Measurements from ENCODE around the gene SELENOV. TPM values are rescaled to one million over a fixed set of nuclear protein-coding genes. Genes with fewer than 3 reads are reported as not detected.
"Not testable (repeated sequence)": the region's sequence is repeated elsewhere in the genome, so short reads cannot be mapped to it uniquely, and the experiment has no call there.

The SELENOV gene
- total RNA-seq (2014; rRNA removed; shearing (Covaris generic); ENCODE audit: low replicate concordance): not detected in 2 replicates

- no peak for DNase-seq (ENCODE audit: low read depth)
- in situ Hi-C loops (cut with HindIII; ENCODE audit: low pct_unique_long_range_greater_than_20kb, low sequenced_read_pairs): no loop called here
These were observed at the start of gene SELENOV for GRCh38 chr19:39514840-39515550. Gene SELENOV (plus strand): TSS chr19:39515139. CDS start chr19:39515213, 74 bp downstream.

GRCh38 chr19:39465956-39466747, 48.8 kb upstream of the SELENOV start:
- DNase-seq (ENCODE audit: low read depth): no peak
- in situ Hi-C loops (cut with HindIII; ENCODE audit: low pct_unique_long_range_greater_than_20kb, low sequenced_read_pairs): no loop called here

DNA sequence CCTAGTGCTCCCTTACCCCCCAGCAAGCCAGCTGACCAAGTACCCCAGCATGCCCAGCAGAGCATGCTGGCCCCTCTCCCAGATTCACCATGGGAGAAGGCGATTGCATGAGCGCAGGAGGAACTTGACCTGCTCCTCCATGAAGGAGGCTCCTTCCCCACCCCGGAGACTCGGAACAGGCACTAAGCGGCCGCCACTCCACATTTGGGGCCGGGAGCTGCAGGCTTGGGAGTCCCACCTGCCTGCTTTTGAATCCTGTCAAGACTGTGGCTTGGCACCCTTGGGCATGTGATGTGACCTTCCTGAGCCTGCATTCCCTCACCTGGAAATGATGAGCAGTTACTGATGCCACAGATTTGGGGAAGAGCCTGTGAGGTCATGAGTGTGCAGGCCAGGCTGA, 47.0 kb upstream of the SELENOV start:
- in situ Hi-C loops (cut with HindIII; ENCODE audit: low pct_unique_long_range_greater_than_20kb, low sequenced_read_pairs): no loop called here
- DNase-seq (ENCODE audit: low read depth): no peak

DNA sequence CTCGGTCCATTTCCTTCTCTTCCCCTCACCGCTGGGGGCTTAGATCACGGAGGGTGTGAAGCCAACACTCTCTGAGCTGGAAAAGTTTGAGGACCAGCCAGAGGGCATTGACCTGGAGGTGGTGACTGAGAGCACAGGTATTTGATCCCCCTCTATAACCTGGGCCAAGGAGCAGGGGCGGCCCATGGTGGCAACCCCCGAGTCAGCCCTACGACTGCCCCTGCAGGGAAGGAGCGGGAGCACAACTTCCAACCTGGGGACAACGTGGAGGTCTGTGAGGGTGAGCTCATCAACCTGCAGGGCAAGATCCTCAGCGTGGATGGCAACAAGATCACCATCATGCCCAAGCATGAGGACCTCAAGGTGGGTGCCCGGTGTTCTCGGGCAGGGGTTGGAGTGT, 45.9 kb upstream of the SELENOV start:
- in situ Hi-C loops (cut with HindIII; ENCODE audit: low pct_unique_long_range_greater_than_20kb, low sequenced_read_pairs): no loop called here
- DNase-seq (ENCODE audit: low read depth): no peak

DNA sequence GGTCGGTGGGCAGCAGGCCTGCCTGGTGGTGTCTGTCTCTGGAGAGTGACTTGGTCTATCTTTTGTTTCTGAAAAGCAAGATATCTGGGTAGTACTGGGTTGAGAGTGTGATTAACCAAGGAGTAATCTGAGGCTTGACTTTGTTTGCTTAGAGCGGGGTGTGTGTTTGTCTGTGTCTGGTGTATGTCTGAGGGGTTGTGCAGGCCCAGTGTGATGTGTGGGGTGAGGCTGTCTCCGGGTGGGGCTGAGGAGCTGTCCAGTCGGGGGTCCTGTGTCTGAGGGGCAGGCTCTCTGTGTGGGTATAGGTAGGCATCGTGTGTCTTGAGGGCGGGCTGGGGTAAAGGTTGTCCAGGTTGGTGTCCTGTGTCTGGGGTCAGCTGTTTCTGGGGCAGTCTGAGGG, 45.4 kb upstream of the SELENOV start:
- in situ Hi-C loops (cut with HindIII; ENCODE audit: low pct_unique_long_range_greater_than_20kb, low sequenced_read_pairs): no loop called here
- no peak for DNase-seq (ENCODE audit: low read depth)

DNA sequence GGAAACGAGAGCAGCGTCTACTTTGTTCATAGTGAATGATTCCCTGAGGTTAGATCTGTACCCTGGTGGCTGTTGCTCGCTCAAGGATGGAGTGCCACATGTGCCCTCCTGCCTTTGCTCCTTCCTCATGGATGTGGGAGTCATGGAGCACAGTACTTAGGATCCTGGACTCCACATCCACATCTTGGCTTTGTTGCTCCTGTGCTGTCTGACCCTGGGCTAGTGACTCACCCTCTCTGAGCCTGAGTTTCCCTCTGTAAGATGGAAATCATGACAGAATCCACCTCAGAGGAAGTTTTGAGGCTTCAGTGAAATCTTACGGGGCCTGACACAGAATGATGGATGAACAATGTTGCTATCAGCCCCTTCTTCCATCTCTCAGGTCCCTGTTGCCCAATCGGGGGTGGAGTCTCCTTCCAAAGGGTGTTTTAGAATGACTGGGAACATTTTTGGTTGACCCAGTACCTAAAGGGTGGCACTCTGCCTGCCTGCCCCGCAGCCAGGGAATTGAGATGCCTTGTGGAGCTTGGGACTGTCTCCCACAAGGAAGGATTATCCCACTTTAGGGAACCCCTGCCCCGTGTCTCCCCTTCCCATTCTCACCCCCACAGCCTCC, 44.1 kb upstream of the SELENOV start:
- in situ Hi-C loops (cut with HindIII; ENCODE audit: low pct_unique_long_range_greater_than_20kb, low sequenced_read_pairs): no loop called here
- no peak for DNase-seq (ENCODE audit: low read depth)

DNA sequence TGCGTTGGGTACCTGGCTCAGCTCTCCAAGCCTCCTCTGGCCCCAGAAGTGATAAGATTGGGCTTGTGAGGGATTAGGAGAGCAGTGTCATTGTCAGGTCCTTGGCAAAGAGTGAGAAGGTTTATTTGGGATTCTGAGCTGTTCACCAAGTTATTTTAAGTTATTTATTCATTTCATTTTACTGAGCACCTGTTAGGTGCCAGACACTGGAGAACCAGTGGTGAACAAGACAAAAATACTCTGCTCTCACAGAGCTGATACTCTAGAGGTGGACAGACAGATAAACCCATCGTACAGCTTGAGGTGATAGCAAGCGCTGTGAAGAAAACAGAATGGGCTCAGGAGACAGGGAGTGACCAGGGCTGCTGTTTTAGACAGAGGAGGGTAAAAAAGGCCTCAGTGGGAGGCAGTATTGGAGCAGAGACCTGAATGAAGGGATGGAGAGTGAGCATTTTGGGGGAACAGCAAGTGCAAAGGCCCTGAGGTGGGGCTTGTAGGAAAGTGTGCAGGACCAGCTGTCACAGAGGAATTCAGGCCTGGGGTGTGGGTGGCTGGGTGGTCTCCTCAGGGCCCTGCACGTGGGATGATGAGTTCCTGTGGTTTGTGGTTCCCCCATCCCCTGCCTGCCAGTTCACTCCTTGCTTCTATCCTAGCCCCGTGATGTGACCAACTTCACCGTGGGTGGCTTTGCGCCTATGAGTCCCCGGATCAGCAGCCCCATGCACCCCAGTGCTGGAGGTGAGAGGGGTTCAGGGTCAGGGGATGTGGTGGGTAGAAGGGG, 43.0 kb upstream of the SELENOV start:
- in situ Hi-C loops (cut with HindIII; ENCODE audit: low pct_unique_long_range_greater_than_20kb, low sequenced_read_pairs): no loop called here
- no peak for DNase-seq (ENCODE audit: low read depth)

DNA sequence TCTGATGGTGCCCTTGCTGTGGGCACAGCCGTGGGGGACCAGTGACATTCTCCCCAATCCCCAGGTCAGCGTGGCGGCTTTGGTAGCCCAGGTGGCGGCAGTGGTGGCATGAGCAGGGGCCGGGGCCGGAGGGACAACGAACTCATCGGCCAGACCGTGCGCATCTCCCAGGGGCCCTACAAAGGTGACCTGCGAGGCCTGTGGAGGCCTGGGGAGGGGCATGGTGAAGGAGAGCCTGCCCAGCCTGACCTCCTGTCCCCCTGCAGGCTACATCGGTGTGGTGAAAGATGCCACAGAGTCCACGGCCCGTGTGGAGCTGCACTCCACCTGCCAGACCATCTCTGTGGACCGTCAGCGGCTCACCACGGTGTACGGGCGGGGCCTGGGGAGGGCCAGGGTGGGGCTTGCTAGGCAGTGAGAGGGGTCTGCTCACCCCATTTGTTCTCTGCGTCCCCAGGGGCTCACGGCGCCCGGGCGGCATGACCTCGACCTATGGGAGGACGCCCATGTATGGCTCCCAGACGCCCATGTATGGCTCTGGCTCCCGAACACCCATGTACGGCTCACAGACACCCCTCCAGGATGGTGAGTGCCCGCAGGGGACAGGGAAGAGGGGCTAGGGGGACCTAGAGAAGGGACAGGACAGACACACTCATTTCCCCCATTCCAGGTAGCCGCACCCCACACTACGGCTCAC, 42.0 kb upstream of the SELENOV start:
- in situ Hi-C loops (cut with HindIII; ENCODE audit: low pct_unique_long_range_greater_than_20kb, low sequenced_read_pairs): no loop called here
- no peak for DNase-seq (ENCODE audit: low read depth)

GRCh38 chr19:39473443-39473960, 41.4 kb upstream of the SELENOV start:
- in situ Hi-C loops (cut with HindIII; ENCODE audit: low pct_unique_long_range_greater_than_20kb, low sequenced_read_pairs): no loop called here

DNA sequence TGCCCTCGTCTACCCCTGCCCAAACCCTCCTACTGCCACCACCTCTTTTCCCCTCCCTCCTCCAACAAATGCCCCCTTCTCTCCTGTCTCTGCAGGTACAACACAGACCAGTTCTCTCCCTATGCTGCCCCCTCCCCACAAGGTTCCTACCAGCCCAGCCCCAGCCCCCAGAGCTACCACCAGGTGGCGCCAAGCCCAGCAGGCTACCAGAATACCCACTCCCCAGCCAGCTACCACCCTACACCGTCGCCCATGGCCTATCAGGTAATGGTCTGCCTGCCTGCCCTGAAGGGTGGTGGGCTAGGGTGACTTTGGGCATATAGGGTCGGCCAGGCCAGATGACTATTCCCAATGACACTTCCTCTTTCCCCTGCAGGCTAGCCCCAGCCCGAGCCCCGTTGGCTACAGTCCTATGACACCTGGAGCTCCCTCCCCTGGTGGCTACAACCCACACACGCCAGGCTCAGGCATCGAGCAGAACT, 40.8 kb upstream of the SELENOV start:
- peak; percentile 26 for DNase-seq (ENCODE audit: low read depth)
- in situ Hi-C loops (cut with HindIII; ENCODE audit: low pct_unique_long_range_greater_than_20kb, low sequenced_read_pairs): no loop called here

More at GRCh38 chr19:39473443-39473960, 41.4 kb upstream of the SELENOV start:
- DNase-seq (ENCODE audit: low read depth): no peak

- DNase-seq (ENCODE audit: low read depth): no peak
- in situ Hi-C loops (cut with HindIII; ENCODE audit: low pct_unique_long_range_greater_than_20kb, low sequenced_read_pairs): no loop called here
These were observed 39.2 kb upstream of the SELENOV start for GRCh38 chr19:39475748-39476147.

DNA sequence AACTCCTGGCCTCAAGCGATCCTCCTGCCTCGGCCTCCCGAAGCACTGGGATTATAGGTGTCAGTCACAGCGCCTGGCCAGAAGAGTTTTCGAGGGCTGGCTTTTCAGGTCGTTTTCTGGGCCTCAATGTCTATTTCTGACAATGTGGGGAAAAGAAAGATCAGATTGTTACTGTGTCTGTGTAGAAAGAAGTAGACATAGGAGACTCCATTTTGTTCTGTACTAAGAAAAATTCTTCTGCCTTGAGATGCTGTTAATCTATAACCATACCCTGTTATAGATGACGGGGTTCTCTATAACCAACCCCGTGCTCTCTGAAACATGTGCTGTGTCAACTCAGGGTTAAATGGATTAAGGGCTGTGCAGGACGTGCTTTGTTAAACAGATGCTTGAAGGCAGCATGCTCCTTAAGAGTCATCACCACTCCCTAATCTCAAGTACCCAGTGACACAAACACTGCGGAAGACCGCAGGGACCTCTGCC, 35.6 kb upstream of the SELENOV start:
- in situ Hi-C loops (cut with HindIII; ENCODE audit: low pct_unique_long_range_greater_than_20kb, low sequenced_read_pairs): not testable (repeated sequence)
- DNase-seq (ENCODE audit: low read depth): peak; percentile 23

- no peak for DNase-seq (ENCODE audit: low read depth)
- in situ Hi-C loops (cut with HindIII; ENCODE audit: low pct_unique_long_range_greater_than_20kb, low sequenced_read_pairs): no loop called here
These were observed 35.0 kb upstream of the SELENOV start for GRCh38 chr19:39479916-39480315.

DNA sequence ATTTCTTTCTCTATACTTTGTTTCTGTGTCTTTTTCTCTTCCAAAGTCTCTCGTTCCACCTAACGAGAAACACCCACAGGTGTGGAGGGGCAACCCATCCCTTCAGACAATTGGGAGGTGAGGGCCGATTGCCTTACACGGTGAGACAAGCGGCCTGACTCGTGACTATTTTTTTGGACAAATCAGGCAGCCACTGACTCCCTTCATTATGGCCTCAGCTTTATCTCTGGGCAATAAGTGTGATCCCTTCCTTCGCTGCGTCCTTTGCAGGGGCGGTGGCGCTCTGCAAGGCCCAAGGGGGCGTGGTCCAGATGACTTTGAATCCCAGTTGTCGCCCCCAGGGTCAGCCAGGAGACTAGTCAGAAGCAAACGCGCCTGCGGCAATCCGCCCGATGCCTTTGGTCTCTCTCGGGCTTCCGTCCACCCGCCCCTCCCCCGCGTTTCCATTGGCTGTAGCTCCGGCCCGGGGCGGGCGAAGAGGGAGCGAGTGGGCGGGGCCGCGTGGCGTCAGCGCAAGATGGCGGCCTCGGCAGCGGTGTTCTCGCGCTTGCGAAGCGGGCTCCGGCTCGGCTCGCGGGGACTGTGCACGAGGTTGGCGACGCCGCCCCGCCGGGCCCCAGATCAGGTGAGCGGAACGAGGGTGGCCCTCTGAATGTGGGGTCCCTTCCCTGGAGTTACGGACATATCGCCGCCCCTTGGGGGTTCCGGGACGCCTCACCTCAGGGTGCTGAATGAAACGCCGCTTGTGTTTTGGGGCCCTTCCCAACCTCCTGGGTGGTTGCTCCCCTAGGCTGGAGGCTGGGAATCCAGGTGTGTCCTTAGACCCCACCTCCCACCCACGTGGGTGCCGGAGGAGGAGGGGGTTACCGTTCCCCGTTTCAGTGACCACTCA, 34.4 kb upstream of the SELENOV start, which contains the start of gene TIMM50:
Gene TIMM50, plus strand, starts transcription at position 502 of the 892 bp plus-strand sequence. Its CDS starts 16 bp downstream, at position 518.
- peak; percentile 98 for DNase-seq (ENCODE audit: low read depth)
- in situ Hi-C loops (cut with HindIII; ENCODE audit: low pct_unique_long_range_greater_than_20kb, low sequenced_read_pairs): no loop called here

- no peak for DNase-seq (ENCODE audit: low read depth)
- in situ Hi-C loops (cut with HindIII; ENCODE audit: low pct_unique_long_range_greater_than_20kb, low sequenced_read_pairs): no loop called here
These were observed 33.8 kb upstream of the SELENOV start for GRCh38 chr19:39481229-39481545.

GRCh38 chr19:39481676-39482075, 33.3 kb upstream of the SELENOV start:
- in situ Hi-C loops (cut with HindIII; ENCODE audit: low pct_unique_long_range_greater_than_20kb, low sequenced_read_pairs): no loop called here
- DNase-seq (ENCODE audit: low read depth): no peak
